Progenitor cell of endocrine pancreas (in vitro differentiated cells): Measurements from ENCODE around the gene TSKS. TPM values are rescaled to one million over a fixed set of nuclear protein-coding genes. Genes with fewer than 3 reads are reported as not detected.

ENCODE experiments used
- DNase-seq: peaks from one replicate; pipeline ENCODE4 v3.0.0; 2021; ENCODE audit warnings: low spot score; ENCODE audit not compliant: unreplicated experiment
- H3K27ac Mint-ChIP-seq: 2 replicates; pipeline ENCODE4 v1.8.0; 2021; ENCODE audit warnings: mild to moderate bottlenecking, moderate library complexity, mixed read lengths
- H3K27me3 Mint-ChIP-seq: 2 replicates; pipeline ENCODE4 v1.8.0; 2021; ENCODE audit warnings: mixed read lengths
- H3K36me3 Mint-ChIP-seq: 2 replicates; pipeline ENCODE4 v1.8.0; 2022; ENCODE audit warnings: mixed read lengths; ENCODE audit not compliant: insufficient read depth
- H3K4me1 Mint-ChIP-seq: 2 replicates; pipeline ENCODE4 v1.8.0; 2021; ENCODE audit warnings: low read depth, mixed read lengths
- H3K4me3 Mint-ChIP-seq: 2 replicates; pipeline ENCODE4 v1.8.0; 2021; ENCODE audit warnings: low read depth, mild to moderate bottlenecking, moderate library complexity, mixed read lengths
- H3K9me3 Mint-ChIP-seq: 2 replicates; pipeline ENCODE4 v1.8.0; 2021; ENCODE audit warnings: low read depth, mixed read lengths
- total RNA-seq: library from RNA; stranded (reverse); gene quantifications from 2 replicates; pipeline ENCODE4 v1.2.1, GENCODE V29; 2021
- TF ChIP-seq, protein P1 (sequence below): fragments of 200-600 bp; sonication (generic); IDR thresholded peaks from one replicate; pipeline ENCODE4 v1.5.0; 2021; ENCODE audit warnings: antibody characterized with exemption, mild to moderate bottlenecking; ENCODE audit not compliant: unreplicated experiment

TSKS gene
- total RNA-seq, 1 donor from 2014 or later: not detected

GRCh38 chr19:49803529-49803856, 40.4 kb upstream of the TSKS start:
- Mint-ChIP-seq H3K27me3 (no peaks in the 10 kb centered on the region), H3K4me3 (no peak overlapping the region), H3K4me1 (no peaks in the 10 kb centered on the region), H3K9me3 (no peaks in the 10 kb centered on the region), H3K27ac (no peak overlapping the region), H3K36me3 (peaks cover 12% of the 10 kb centered on the region)
- DNase-seq: no peak
- TF ChIP-seq, protein P1, sequence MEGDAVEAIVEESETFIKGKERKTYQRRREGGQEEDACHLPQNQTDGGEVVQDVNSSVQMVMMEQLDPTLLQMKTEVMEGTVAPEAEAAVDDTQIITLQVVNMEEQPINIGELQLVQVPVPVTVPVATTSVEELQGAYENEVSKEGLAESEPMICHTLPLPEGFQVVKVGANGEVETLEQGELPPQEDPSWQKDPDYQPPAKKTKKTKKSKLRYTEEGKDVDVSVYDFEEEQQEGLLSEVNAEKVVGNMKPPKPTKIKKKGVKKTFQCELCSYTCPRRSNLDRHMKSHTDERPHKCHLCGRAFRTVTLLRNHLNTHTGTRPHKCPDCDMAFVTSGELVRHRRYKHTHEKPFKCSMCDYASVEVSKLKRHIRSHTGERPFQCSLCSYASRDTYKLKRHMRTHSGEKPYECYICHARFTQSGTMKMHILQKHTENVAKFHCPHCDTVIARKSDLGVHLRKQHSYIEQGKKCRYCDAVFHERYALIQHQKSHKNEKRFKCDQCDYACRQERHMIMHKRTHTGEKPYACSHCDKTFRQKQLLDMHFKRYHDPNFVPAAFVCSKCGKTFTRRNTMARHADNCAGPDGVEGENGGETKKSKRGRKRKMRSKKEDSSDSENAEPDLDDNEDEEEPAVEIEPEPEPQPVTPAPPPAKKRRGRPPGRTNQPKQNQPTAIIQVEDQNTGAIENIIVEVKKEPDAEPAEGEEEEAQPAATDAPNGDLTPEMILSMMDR: no peak

- Mint-ChIP-seq H3K9me3 (no peaks in the 10 kb centered on the region), H3K4me1 (no peaks in the 10 kb centered on the region), H3K4me3 (no peak overlapping the region), H3K27ac (no peak overlapping the region), H3K36me3 (peaks cover 12% of the 10 kb centered on the region), H3K27me3 (no peaks in the 10 kb centered on the region)
- DNase-seq: no peak
- TF ChIP-seq, protein P1: no peak
Observed at GRCh38 chr19:49802836-49803528, 39.9 kb upstream of the TSKS start.

GRCh38 chr19:49801966-49802661, 39.0 kb upstream of the TSKS start:
- Mint-ChIP-seq H3K9me3 (no peaks in the 10 kb centered on the region), H3K4me3 (peak overlapping the region; percentile 37), H3K27ac (no peak overlapping the region), H3K27me3 (no peaks in the 10 kb centered on the region), H3K4me1 (no peaks in the 10 kb centered on the region), H3K36me3 (peaks cover 12% of the 10 kb centered on the region)
- TF ChIP-seq, protein P1: no peak
- no peak for DNase-seq

DNA sequence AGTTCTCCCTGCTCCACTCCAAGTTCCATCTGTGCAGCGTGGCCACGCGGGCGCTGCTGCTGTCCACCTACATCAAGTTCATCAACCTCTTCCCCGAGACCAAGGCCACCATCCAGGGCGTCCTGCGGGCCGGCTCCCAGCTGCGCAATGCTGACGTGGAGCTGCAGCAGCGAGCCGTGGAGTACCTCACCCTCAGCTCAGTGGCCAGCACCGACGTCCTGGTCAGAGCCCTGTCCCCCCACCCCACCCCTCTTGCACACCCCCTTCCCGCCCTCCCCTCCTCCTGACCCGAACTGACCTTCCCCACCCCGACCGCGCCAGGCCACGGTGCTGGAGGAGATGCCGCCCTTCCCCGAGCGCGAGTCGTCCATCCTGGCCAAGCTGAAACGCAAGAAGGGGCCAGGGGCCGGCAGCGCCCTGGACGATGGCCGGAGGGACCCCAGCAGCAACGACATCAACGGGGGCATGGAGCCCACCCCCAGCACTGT, 38.3 kb upstream of the TSKS start:
- no peaks in the 10 kb centered on the region for H3K4me1 Mint-ChIP-seq
- H3K4me3 Mint-ChIP-seq: no peak overlapping the region
- no peaks in the 10 kb centered on the region for H3K27me3 Mint-ChIP-seq
- no peak for DNase-seq
- peaks cover 11% of the 10 kb centered on the region for H3K36me3 Mint-ChIP-seq
- TF ChIP-seq, protein P1: no peak
- H3K27ac Mint-ChIP-seq: no peak overlapping the region
- H3K9me3 Mint-ChIP-seq: no peaks in the 10 kb centered on the region

DNA sequence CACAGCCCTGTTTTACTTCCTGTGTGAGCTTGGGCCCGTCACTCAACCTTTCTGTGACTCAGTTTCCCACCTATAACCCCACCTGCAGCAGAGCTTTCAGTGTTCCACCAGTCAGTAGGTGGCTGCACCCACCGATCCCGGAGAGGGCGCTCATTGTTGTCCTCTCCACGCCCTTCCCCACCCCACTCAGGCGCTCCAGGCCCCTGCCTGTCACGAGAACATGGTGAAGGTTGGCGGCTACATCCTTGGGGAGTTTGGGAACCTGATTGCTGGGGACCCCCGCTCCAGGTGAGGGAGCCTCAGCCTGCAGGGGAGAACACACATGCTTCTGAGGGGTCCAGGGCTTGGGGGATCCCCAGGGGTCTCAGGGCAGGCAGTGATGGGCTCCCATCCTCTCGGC, 37.7 kb upstream of the TSKS start:
- H3K4me1 Mint-ChIP-seq: no peaks in the 10 kb centered on the region
- no peaks in the 10 kb centered on the region for H3K9me3 Mint-ChIP-seq
- H3K27ac Mint-ChIP-seq: no peak overlapping the region
- no peak for DNase-seq
- no peaks in the 10 kb centered on the region for H3K27me3 Mint-ChIP-seq
- peaks cover 6% of the 10 kb centered on the region for H3K36me3 Mint-ChIP-seq
- TF ChIP-seq, protein P1: no peak
- no peak overlapping the region for H3K4me3 Mint-ChIP-seq
